Measurements from ENCODE around the gene ARRB2.

DNA sequence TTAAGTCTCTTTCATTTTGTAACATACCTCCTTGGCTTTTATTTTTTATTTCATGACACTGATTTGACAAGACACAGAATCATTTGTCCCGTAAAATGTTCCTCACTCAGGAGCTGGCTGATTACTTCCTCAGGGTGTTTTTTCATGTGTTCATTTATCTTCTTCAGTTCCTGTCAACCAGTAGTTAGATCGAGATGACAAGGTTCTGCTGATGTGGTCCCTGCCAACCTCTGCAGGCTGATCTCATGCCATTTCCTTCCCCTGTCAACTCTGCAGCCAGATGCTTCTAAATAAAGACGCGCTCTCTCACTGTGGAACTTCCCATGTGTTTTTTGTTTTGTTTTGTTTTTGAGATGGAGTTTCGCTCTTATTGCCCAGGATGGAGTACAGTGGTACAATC lies 37.4 kb downstream of the ARRB2 start:
- TF ChIP-seq, protein P1, sequence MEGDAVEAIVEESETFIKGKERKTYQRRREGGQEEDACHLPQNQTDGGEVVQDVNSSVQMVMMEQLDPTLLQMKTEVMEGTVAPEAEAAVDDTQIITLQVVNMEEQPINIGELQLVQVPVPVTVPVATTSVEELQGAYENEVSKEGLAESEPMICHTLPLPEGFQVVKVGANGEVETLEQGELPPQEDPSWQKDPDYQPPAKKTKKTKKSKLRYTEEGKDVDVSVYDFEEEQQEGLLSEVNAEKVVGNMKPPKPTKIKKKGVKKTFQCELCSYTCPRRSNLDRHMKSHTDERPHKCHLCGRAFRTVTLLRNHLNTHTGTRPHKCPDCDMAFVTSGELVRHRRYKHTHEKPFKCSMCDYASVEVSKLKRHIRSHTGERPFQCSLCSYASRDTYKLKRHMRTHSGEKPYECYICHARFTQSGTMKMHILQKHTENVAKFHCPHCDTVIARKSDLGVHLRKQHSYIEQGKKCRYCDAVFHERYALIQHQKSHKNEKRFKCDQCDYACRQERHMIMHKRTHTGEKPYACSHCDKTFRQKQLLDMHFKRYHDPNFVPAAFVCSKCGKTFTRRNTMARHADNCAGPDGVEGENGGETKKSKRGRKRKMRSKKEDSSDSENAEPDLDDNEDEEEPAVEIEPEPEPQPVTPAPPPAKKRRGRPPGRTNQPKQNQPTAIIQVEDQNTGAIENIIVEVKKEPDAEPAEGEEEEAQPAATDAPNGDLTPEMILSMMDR (conservative IDR thresholded peaks at IDR 0.05 in 1 of 2, IDR thresholded peaks at IDR 0.05 in 1 of 2; ENCODE audit: extremely low read depth in 1 of 2, insufficient read depth in 1 of 2, low read depth in 1 of 2, low read length in 2 of 2): no peak
- TF ChIP-seq EZH2 (IDR thresholded peaks at IDR 0.05; ENCODE audit: borderline replicate concordance, low read length): no peak
